GM12878 (cell line): ENCODE data around the gene UBE2L5. TPM values are rescaled to one million over a fixed set of nuclear protein-coding genes. Genes with fewer than 3 reads are reported as not detected.

Source experiments
- BCL3 ChIP-seq: IDR thresholded peaks from 2 replicates; pipeline ENCODE4 v1.6.1; 2011; ENCODE audit warnings: borderline replicate concordance, low read depth, mild to moderate bottlenecking, moderate library complexity, low read length; ENCODE audit not compliant: insufficient read depth, poor library complexity, severe bottlenecking
- IRF3 ChIP-seq: fragments of 450-650 bp; IDR thresholded peaks from 2 replicates; pipeline ENCODE4 v1.6.1; 2014; ENCODE audit warnings: mild to moderate bottlenecking
- JUNB ChIP-seq: IDR thresholded peaks from 2 replicates; pipeline ENCODE4 v1.6.1; 2016; ENCODE audit warnings: antibody characterized with exemption, mild to moderate bottlenecking
- REST ChIP-seq: IDR thresholded peaks from 2 replicates; pipeline ENCODE4 v1.6.1; 2012; ENCODE audit warnings: mild to moderate bottlenecking, low read depth, low read length
- polyA plus RNA-seq, 11 experiments: library from polyadenylated mRNA; depleted of rRNA in 4 of 11; unstranded in 6 of 11; stranded (reverse) in 5 of 11; fragments of >200 nt; fragmentation: Nextera tagmentation in 4 of 11; fragmentation: Illumina TruSeq in 1 of 11; extraction: Ambion mirVana in 4 of 11; extraction: Trizol in 1 of 11; gene quantifications; 1 replicate in 1 of 11; 2 replicates in 10 of 11; pipeline versions ENCODE4 v1.2.1 to v1.2.3, GENCODE V29; 2011 to 2016; ENCODE audit warnings: inconsistent platforms in 2 of 11, missing spikeins in 2 of 11, low read depth in 1 of 11
- total RNA-seq, 4 experiments: library from RNA; depleted of rRNA in 3 of 4; stranded (reverse); fragments of >200 nt in 3 of 4; fragmentation: Illumina TruSeq in 1 of 4; extraction: Trizol in 1 of 4; gene quantifications; 2 replicates each; pipeline versions ENCODE4 v1.2.1 to v1.2.3, GENCODE V29; 2013 to 2021

Gene UBE2L5
- total and polyA plus RNA-seq, 10 of the 15 experiments (the other 5 are each of a cell fraction or from before 2014, with no cell fraction given), result 0.03 to 1.1 (median 0.19) TPM; not detected in 2

- no peak for TF ChIP-seq IRF3
- TF ChIP-seq BCL3, result no peak
- TF ChIP-seq REST, result no peak
- no peak for TF ChIP-seq JUNB
Measured at GRCh38 chr13:30388406-30389283, 33.6 kb upstream of the UBE2L5 start (continued).
